Nephron (organoid): ENCODE results near the gene NUTF2.
A peak's percentile ranks its signal among the peaks of the same experiment; 100 is the strongest.

Source experiments
- H3K27ac Mint-ChIP-seq, 3 experiments: 2 replicates each; pipeline ENCODE4 v1.8.0; 2020; ENCODE audit warnings: mixed read lengths in 3 of 3, mild to moderate bottlenecking in 2 of 3, moderate library complexity in 1 of 3
- H3K27me3 Mint-ChIP-seq: 2 replicates; pipeline ENCODE4 v1.8.0; 2021; ENCODE audit warnings: low read depth, mild to moderate bottlenecking, moderate library complexity, mixed read lengths
- H3K36me3 Mint-ChIP-seq: 2 replicates; pipeline ENCODE4 v1.8.0; 2020; ENCODE audit warnings: low read depth, mixed read lengths
- H3K4me1 Mint-ChIP-seq: 2 replicates; pipeline ENCODE4 v1.8.0; 2020; ENCODE audit warnings: mixed read lengths
- H3K4me3 Mint-ChIP-seq, 3 experiments: 2 replicates each; pipeline ENCODE4 v1.8.0; 2020; ENCODE audit warnings: mild to moderate bottlenecking in 3 of 3, mixed read lengths in 3 of 3, moderate library complexity in 2 of 3
- H3K9me3 Mint-ChIP-seq: 2 replicates; pipeline ENCODE4 v1.8.0; 2020; ENCODE audit warnings: mixed read lengths
- TF ChIP-seq, protein P1 (sequence below), 3 experiments: fragments of 200-600 bp; sonication (generic); IDR thresholded peaks; one replicate each; pipeline ENCODE4 v1.5.0; 2021; ENCODE audit warnings: antibody characterized with exemption in 3 of 3; ENCODE audit not compliant: unreplicated experiment in 3 of 3

The NUTF2 gene

DNA sequence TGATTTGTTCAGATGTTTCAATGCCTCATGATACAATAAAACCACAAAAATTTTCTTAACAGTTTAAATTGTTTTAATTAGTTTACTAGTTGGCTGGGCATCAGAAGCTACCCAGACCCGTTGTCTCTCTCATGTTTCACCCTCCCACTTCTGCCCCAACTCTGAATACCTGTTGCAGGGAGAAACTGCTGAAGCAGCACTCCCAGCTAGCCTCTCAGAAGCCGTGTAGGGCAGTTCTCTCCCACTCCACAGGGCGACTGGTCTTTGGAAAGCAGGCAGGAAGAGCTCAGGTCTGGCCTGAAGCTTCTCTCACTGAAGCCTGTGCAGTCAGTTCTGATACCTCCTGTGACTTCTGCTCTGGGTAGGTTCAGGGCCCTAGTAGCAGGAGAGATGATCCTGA lies 24.5 kb downstream of the NUTF2 start:
- Mint-ChIP-seq H3K27me3 (no peaks in the 10 kb centered on the region), H3K4me1 (peaks cover 22% of the 10 kb centered on the region), H3K4me3 (peak overlapping the region; percentile 21 to 97 (median 96)), H3K9me3 (no peaks in the 10 kb centered on the region), H3K36me3 (peaks cover 30% of the 10 kb centered on the region), H3K27ac (peak overlapping the region in 1 of 3 experiments; percentile 68)
- TF ChIP-seq, protein P1, sequence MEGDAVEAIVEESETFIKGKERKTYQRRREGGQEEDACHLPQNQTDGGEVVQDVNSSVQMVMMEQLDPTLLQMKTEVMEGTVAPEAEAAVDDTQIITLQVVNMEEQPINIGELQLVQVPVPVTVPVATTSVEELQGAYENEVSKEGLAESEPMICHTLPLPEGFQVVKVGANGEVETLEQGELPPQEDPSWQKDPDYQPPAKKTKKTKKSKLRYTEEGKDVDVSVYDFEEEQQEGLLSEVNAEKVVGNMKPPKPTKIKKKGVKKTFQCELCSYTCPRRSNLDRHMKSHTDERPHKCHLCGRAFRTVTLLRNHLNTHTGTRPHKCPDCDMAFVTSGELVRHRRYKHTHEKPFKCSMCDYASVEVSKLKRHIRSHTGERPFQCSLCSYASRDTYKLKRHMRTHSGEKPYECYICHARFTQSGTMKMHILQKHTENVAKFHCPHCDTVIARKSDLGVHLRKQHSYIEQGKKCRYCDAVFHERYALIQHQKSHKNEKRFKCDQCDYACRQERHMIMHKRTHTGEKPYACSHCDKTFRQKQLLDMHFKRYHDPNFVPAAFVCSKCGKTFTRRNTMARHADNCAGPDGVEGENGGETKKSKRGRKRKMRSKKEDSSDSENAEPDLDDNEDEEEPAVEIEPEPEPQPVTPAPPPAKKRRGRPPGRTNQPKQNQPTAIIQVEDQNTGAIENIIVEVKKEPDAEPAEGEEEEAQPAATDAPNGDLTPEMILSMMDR (IDR thresholded peaks at IDR 0.05; ENCODE audit: unreplicated experiment in 3 of 3): no peak

GRCh38 chr16:67872131-67872630 lies 25.4 kb downstream of the NUTF2 start:
- peak overlapping the region; percentile 91 to 97 (median 96) for H3K4me3 Mint-ChIP-seq
- H3K27me3 Mint-ChIP-seq: no peaks in the 10 kb centered on the region
- TF ChIP-seq, protein P1 (IDR thresholded peaks at IDR 0.05; ENCODE audit: unreplicated experiment in 3 of 3): no peak
- peaks cover 22% of the 10 kb centered on the region for H3K4me1 Mint-ChIP-seq
- no peaks in the 10 kb centered on the region for H3K9me3 Mint-ChIP-seq
- peak overlapping the region; percentile 17 to 68 (median 52) for H3K27ac Mint-ChIP-seq
- H3K36me3 Mint-ChIP-seq: peaks cover 29% of the 10 kb centered on the region

- Mint-ChIP-seq H3K27ac (peak within 1 kb of the TSS; percentile 80 to 96 (median 85)), H3K9me3 (no peaks in the 10 kb centered on the region), H3K4me1 (peaks cover 22% of the 10 kb centered on the region), H3K4me3 (peak within 1 kb of the TSS; percentile 91 to 97 (median 96)), H3K36me3 (peaks cover 31% of the 10 kb centered on the region), H3K27me3 (no peaks in the 10 kb centered on the region)
- TF ChIP-seq, protein P1 (IDR thresholded peaks at IDR 0.05; ENCODE audit: unreplicated experiment in 3 of 3): no peak
Measured at GRCh38 chr16:67872631-67873434, 26.1 kb downstream of the NUTF2 start, which contains the start of gene EDC4. Gene EDC4 (plus strand): TSS chr16:67873052. CDS start chr16:67873262, 210 bp downstream.

GRCh38 chr16:67873435-67874370 lies 27.0 kb downstream of the NUTF2 start:
- peak overlapping the region; percentile 91 to 97 (median 96) for H3K4me3 Mint-ChIP-seq
- H3K4me1 Mint-ChIP-seq: peaks cover 22% of the 10 kb centered on the region
- H3K36me3 Mint-ChIP-seq: peaks cover 32% of the 10 kb centered on the region
- peak overlapping the region; percentile 80 to 96 (median 85) for H3K27ac Mint-ChIP-seq
- H3K27me3 Mint-ChIP-seq: no peaks in the 10 kb centered on the region
- TF ChIP-seq, protein P1 (IDR thresholded peaks at IDR 0.05; ENCODE audit: unreplicated experiment in 3 of 3): no peak
- H3K9me3 Mint-ChIP-seq: no peaks in the 10 kb centered on the region

- Mint-ChIP-seq H3K27ac (peak overlapping the region; percentile 80 to 96 (median 85)), H3K27me3 (no peaks in the 10 kb centered on the region), H3K4me3 (peak overlapping the region; percentile 91 to 97 (median 96)), H3K9me3 (no peaks in the 10 kb centered on the region), H3K4me1 (peaks cover 22% of the 10 kb centered on the region), H3K36me3 (peaks cover 39% of the 10 kb centered on the region)
- TF ChIP-seq, protein P1 (IDR thresholded peaks at IDR 0.05; ENCODE audit: unreplicated experiment in 3 of 3): no peak
Measured at GRCh38 chr16:67874372-67874771, 27.6 kb downstream of the NUTF2 start.
